Memory B cell (primary cell): ENCODE data around the gene NDFIP1.

Experiments used
- ATAC-seq: fragments of 150-1000 bp; cut with Tn5 transposase; 2 replicates; pipeline ENCODE4 v1.10.0; 2021; ENCODE audit warnings: low read depth, mild to moderate bottlenecking, moderate library complexity
- DNase-seq, 2 donors: peaks; one replicate each; pipeline ENCODE4 v3.0.0; 2022; ENCODE audit warnings: low spot score in 2 of 2
- H3K27ac Mint-ChIP-seq: one replicate; pipeline ENCODE4 v1.8.0; 2022; ENCODE audit warnings: mild to moderate bottlenecking, moderate library complexity, mixed read lengths
- H3K27me3 Mint-ChIP-seq: one replicate; pipeline ENCODE4 v1.8.0; 2022; ENCODE audit warnings: mixed read lengths
- H3K36me3 Mint-ChIP-seq: one replicate; pipeline ENCODE4 v1.8.0; 2022; ENCODE audit warnings: mild to moderate bottlenecking, mixed read lengths
- H3K4me1 Mint-ChIP-seq: one replicate; pipeline ENCODE4 v1.8.0; 2022; ENCODE audit warnings: mixed read lengths
- H3K4me3 Mint-ChIP-seq: one replicate; pipeline ENCODE4 v1.8.0; 2022; ENCODE audit warnings: mild to moderate bottlenecking, moderate library complexity, mixed read lengths
- H3K9me3 Mint-ChIP-seq: one replicate; pipeline ENCODE4 v1.8.0; 2022; ENCODE audit warnings: mixed read lengths

Gene NDFIP1

GRCh38 chr5:142100307-142100706, 8.3 kb upstream of the NDFIP1 start:
- Mint-ChIP-seq H3K4me1 (peaks cover 7% of the 10 kb centered on the region), H3K27ac (no peak overlapping the region), H3K4me3 (no peak overlapping the region)

DNA sequence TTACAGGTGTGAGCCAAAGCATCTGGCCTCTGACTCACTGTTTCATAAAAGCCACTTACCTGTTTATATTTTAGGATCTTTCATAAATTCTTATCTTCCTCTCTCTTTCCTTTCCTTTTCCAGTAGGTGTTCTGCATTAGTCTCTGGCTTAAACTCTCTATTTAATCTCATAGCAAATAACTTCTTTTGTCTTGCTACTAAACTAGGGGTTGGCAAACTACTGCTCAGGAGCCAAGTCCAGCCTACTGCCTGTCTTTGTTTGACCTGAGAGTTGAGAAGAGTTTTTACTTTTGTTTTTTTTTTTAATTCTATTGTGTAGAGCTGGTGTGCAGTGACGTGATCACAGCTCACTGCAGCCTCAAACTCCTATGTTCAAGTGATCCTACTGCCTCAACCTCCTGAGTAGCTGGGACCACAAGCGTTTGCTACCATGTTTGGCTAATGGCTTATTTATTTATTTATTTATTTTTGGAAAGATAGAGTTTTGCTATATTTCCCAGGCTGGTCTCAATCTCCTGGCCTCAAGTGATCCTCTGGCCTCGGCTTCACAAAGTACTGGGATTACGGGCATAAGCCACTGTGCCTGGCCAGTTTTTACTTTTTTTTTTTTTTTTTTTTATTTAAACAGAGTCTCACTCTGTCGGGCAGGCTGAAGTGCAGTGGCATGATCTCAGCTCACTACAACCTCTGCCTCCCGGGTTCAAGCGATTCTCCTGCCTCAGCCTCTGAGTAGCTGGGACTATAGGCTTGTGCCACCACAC, 5.4 kb upstream of the NDFIP1 start:
- Mint-ChIP-seq H3K4me3 (no peak overlapping the region), H3K27ac (no peak overlapping the region), H3K4me1 (peaks cover 1% of the 10 kb centered on the region), H3K36me3 (no peaks in the 10 kb centered on the region), H3K27me3 (peaks cover 3% of the 10 kb centered on the region), H3K9me3 (no peaks in the 10 kb centered on the region)
- DNase-seq (no peak), ATAC-seq (no peak)

More at GRCh38 chr5:142100307-142100706, 8.3 kb upstream of the NDFIP1 start:
- no peak for DNase-seq
- Mint-ChIP-seq H3K36me3 (no peaks in the 10 kb centered on the region), H3K9me3 (no peaks in the 10 kb centered on the region), H3K27me3 (peaks cover 3% of the 10 kb centered on the region)
- no peak for ATAC-seq

DNA sequence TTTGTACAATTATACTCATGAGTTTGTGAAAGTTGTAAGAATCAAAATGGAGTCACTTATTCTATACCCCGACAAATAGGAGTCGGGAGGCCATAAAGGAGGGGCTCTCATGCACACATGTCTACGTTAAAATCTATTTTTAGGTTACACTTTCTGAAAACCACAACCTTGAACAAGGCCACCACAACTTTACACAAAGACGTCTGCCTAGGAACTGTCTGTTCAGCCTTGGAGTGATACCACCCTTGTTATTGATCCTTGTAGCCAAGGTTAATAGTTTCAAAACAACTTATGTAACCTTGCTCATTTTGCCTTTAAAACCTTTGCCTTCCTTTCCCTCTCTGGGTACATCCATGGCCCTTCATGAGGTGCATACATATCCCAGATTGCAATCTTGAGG, 4.1 kb upstream of the NDFIP1 start:
- no peak for ATAC-seq
- H3K4me1 Mint-ChIP-seq, result peaks cover 6% of the 10 kb centered on the region
- H3K4me3 Mint-ChIP-seq, result no peak overlapping the region
- DNase-seq, result no peak
- H3K36me3 Mint-ChIP-seq, result no peaks in the 10 kb centered on the region
- H3K27ac Mint-ChIP-seq, result no peak overlapping the region
- peaks cover 3% of the 10 kb centered on the region for H3K27me3 Mint-ChIP-seq
- no peaks in the 10 kb centered on the region for H3K9me3 Mint-ChIP-seq

- ATAC-seq (no peak), DNase-seq (no peak)
- H3K4me3 Mint-ChIP-seq, result no peak overlapping the region
- peaks cover 18% of the 10 kb centered on the region for H3K4me1 Mint-ChIP-seq
- no peak overlapping the region for H3K27ac Mint-ChIP-seq
- H3K27me3 Mint-ChIP-seq, result peaks cover 2% of the 10 kb centered on the region
- H3K36me3 Mint-ChIP-seq, result no peaks in the 10 kb centered on the region
- no peaks in the 10 kb centered on the region for H3K9me3 Mint-ChIP-seq
Observed at GRCh38 chr5:142106061-142106460, 2.5 kb upstream of the NDFIP1 start.

GRCh38 chr5:142107036-142107735, 1.4 kb upstream of the NDFIP1 start:
- Mint-ChIP-seq H3K36me3 (peaks cover 2% of the 10 kb centered on the region), H3K27me3 (peaks cover 2% of the 10 kb centered on the region), H3K9me3 (no peaks in the 10 kb centered on the region), H3K27ac (no peak overlapping the region), H3K4me3 (peak overlapping the region; percentile 79), H3K4me1 (peaks cover 18% of the 10 kb centered on the region)
- DNase-seq, result no peak
- no peak for ATAC-seq

GRCh38 chr5:142107736-142108431, 695 bp upstream of the NDFIP1 start:
- peaks cover 3% of the 10 kb centered on the region for H3K36me3 Mint-ChIP-seq
- DNase-seq (no peak), ATAC-seq (no peak)
- peaks cover 20% of the 10 kb centered on the region for H3K4me1 Mint-ChIP-seq
- no peaks in the 10 kb centered on the region for H3K9me3 Mint-ChIP-seq
- H3K27me3 Mint-ChIP-seq, result peaks cover 1% of the 10 kb centered on the region
- H3K4me3 Mint-ChIP-seq, result peak overlapping the region; percentile 79
- peak overlapping the region; percentile 63 for H3K27ac Mint-ChIP-seq

DNA sequence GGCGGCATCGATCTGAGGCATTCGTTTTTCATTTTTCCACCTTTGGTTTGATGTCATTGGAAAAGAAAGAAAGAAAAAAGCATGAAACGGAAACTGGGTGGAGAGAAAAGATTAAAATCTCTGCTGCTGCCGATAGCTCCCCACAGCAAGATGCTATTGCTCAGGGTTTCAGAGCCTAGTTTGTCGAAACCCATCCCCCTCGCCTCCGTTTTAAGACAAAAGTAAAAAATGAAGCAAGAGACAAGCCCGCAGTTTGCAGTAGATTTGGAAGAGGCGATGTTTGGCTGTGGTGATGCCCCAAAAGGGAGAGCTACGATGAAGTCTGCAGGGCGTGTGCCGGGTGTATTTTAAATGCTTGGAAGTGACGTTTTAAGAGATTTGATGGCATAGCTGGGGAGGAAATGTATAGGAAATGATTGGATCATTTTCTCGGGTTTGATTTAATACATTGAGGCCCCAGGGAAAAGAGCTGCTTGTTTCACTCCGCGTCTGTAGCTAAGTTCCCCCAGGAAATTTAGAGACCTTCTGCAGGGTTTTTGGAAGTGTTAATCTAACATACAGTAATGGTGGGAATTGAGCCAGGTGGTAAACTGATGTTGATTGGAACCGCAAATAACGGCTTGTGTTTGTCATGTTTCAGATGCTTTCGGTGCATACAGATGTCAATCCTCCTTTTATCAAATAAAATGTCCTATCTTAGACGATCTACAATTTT, 909 bp downstream of the NDFIP1 start:
- peaks cover 26% of the 10 kb centered on the region for H3K4me1 Mint-ChIP-seq
- ATAC-seq, result no peak
- H3K9me3 Mint-ChIP-seq, result no peaks in the 10 kb centered on the region
- peaks cover 8% of the 10 kb centered on the region for H3K36me3 Mint-ChIP-seq
- DNase-seq, result no peak
- H3K27ac Mint-ChIP-seq, result peak overlapping the region; percentile 43
- H3K27me3 Mint-ChIP-seq, result no peaks in the 10 kb centered on the region
- H3K4me3 Mint-ChIP-seq, result peak overlapping the region; percentile 79

DNA sequence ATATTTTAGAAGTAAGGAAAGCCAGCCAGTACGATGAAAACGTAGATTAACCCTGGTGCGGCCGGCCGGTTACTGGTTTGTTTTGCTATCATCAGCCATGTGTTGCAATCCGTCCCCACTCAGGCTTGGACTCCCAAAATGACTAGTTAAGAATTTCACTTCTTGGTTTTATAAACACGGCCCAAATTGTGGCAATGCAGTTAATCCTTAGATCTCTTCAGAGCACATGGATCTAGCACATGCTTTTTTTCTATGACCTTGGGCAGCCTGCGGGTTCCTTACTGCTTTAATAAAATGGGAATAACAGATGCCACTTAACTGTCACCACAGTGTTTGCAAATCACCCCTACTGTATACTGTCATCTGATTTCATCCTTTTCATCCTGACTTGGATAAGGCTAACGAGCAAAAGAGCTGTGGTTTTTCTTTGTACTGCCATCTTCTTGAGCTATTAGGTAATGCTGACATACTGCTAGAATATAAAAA, 1.5 kb downstream of the NDFIP1 start:
- Mint-ChIP-seq H3K36me3 (peaks cover 8% of the 10 kb centered on the region), H3K4me3 (peak overlapping the region; percentile 79), H3K27me3 (no peaks in the 10 kb centered on the region), H3K9me3 (no peaks in the 10 kb centered on the region), H3K27ac (no peak overlapping the region), H3K4me1 (peaks cover 26% of the 10 kb centered on the region)
- DNase-seq (no peak), ATAC-seq (no peak)

- H3K36me3 Mint-ChIP-seq, result peaks cover 8% of the 10 kb centered on the region
- ATAC-seq (no peak), DNase-seq (no peak)
- no peaks in the 10 kb centered on the region for H3K9me3 Mint-ChIP-seq
- no peaks in the 10 kb centered on the region for H3K27me3 Mint-ChIP-seq
- H3K4me1 Mint-ChIP-seq, result peaks cover 26% of the 10 kb centered on the region
- H3K27ac Mint-ChIP-seq, result no peak overlapping the region
- no peak overlapping the region for H3K4me3 Mint-ChIP-seq
Observed at GRCh38 chr5:142110988-142111687, 2.6 kb downstream of the NDFIP1 start.

GRCh38 chr5:142114687-142115086, 6.1 kb downstream of the NDFIP1 start:
- ATAC-seq (no peak), DNase-seq (no peak)
- Mint-ChIP-seq H3K9me3 (no peaks in the 10 kb centered on the region), H3K36me3 (peaks cover 17% of the 10 kb centered on the region), H3K27me3 (no peaks in the 10 kb centered on the region), H3K4me1 (peaks cover 30% of the 10 kb centered on the region), H3K27ac (no peak overlapping the region), H3K4me3 (no peak overlapping the region)

DNA sequence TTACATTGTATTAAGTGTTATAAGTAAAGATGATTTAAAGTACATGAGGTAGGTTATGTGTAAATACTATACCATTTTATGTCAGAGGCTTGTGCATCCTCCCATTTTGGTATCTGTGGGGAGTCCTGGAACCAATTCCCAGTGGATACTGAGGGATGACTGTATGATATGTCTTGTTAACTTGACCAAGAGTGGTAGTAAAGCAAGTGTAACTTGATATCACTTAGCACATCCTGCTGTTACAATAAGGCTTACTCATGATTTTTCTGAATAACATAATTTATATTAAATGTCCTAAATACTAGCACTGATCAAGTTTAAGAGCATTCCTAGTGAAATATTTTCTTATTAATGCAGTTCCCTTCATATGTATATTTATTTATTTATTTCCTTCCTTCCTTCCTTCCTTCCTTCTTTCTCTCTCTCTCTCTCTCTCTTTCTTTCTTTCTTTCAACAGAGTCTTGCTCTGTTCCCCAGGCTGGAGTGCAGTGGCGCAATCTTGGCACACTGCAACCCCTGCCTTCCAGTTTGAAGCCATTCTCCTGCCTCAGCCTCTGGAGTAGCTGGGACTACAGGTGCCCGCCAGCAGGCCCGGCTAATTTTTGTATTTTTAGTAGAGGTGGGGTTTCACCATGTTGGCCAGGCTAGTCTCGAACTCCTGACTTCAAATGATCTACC, 7.5 kb downstream of the NDFIP1 start:
- Mint-ChIP-seq H3K4me1 (peaks cover 22% of the 10 kb centered on the region), H3K4me3 (no peak overlapping the region), H3K27me3 (no peaks in the 10 kb centered on the region), H3K9me3 (no peaks in the 10 kb centered on the region), H3K27ac (no peak overlapping the region), H3K36me3 (peaks cover 20% of the 10 kb centered on the region)
- no peak for ATAC-seq
- DNase-seq, result no peak

GRCh38 chr5:142117579-142118151, 9.1 kb downstream of the NDFIP1 start:
- H3K4me3 Mint-ChIP-seq, result no peak overlapping the region
- no peak overlapping the region for H3K27ac Mint-ChIP-seq
- peaks cover 25% of the 10 kb centered on the region for H3K36me3 Mint-ChIP-seq
- ATAC-seq (no peak), DNase-seq (no peak)
- H3K9me3 Mint-ChIP-seq, result no peaks in the 10 kb centered on the region
- peaks cover 22% of the 10 kb centered on the region for H3K4me1 Mint-ChIP-seq
- no peaks in the 10 kb centered on the region for H3K27me3 Mint-ChIP-seq
